ENCODE measurements around the gene TM9SF4.

The TM9SF4 gene

GRCh38 chr20:32132911-32133549 lies 23.5 kb downstream of the TM9SF4 start:
- DNase-seq, result no peak

DNA sequence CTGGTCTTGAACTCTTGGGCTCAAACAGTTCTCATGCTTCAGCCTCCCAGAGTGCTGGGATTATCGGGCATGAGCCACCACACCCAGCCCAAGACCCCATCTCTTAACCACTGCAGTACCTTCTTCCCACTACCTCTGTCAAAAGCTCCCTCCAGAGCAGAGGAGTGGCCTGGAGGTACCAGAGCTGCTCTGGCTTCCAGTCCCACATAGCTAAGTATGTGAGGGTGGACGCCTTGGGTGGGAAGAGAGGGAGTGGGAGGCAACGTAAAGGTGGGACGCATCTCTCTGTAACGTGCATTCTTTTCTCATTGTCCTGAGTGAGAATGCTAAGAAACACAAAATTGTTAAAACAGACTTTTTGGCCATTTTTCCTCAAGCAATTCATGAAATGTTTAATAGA lies 24.5 kb downstream of the TM9SF4 start:
- no peak for DNase-seq

DNA sequence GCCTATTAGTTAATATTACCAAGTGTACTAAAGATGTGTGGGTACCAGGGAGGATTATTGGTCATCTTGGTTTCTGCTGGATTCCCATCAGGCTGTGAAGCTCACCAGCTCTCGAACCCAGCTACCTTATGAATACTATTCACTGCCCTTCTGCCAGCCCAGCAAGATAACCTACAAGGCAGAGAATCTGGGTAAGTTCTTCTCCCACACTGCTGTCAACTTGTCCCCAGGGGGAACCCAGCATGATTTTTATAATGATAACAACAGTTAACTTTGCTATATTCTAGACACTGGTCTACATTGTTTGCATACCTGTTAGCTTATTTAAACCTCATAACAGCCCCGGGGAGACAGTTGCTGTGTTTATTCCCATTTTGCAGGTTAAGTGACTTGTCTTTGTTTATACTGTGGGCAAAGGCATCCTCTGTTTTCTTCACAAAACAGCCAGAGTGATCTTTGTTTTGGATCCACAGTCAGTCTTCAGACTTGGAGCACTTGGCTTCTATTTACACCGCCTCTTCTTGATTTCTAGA lies 26.5 kb downstream of the TM9SF4 start:
- DNase-seq, result no peak

- no peak for DNase-seq
Measured at GRCh38 chr20:32138921-32139320, 29.4 kb downstream of the TM9SF4 start.

DNA sequence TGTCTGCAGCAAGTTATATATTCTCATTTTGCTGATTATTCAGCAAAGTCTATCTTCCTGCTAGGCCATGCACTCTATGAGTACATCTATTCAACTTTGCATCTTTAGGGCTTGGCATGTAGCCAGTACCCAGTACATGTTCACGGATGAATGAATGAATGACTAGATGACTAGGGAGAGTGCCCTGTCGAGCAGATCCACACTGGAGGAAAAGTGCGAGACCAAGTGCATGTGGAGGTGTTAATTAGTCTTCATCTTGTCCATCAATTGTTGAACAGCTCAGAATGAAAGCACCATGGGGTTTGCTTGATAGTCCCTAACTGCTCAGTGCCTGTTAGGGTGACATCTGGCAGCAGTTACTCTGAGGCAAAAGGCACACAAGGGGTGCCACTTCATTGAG lies 30.4 kb downstream of the TM9SF4 start:
- no peak for DNase-seq

DNA sequence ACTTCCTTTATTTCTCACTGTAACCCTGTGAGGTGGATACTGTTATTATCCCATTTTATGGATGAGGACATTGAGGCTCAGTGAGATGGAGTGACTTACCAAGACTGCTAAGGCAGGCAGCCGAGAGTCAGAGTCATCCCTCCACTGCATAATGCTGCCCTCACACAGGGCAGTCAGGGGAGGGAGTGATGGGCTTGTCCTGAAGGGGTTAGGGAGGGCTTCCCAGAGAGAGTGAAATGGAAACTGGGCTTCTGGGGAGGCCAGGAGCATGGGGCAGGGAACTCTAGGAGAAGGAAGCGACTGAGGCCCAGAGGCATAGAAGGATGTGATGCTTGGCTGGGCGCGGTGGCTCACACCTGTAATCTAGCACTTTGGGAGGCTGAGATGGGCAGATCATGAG lies 31.1 kb downstream of the TM9SF4 start:
- DNase-seq, result no peak

GRCh38 chr20:32141465-32141980 lies 32.0 kb downstream of the TM9SF4 start:
- DNase-seq, result no peak

DNA sequence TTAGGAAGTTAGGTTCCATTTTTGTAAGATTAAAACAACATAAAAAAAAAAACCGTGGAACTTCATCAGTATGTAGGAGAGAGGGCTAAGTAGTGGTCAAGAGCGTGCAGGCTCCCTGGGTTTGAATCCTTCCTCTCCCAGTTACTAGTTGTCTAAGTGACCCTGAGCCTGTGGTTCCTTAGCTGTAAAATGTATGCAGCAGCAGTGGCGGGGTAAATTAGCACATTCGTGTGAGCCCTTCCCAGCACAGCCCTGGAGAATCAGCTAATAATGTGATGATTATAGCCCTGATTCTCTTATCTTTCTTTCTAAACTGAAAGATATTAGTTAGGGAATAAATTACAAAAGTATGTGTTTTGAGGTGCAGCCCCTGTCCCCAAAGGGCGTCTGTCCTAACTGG lies 32.6 kb downstream of the TM9SF4 start:
- DNase-seq, result no peak

DNA sequence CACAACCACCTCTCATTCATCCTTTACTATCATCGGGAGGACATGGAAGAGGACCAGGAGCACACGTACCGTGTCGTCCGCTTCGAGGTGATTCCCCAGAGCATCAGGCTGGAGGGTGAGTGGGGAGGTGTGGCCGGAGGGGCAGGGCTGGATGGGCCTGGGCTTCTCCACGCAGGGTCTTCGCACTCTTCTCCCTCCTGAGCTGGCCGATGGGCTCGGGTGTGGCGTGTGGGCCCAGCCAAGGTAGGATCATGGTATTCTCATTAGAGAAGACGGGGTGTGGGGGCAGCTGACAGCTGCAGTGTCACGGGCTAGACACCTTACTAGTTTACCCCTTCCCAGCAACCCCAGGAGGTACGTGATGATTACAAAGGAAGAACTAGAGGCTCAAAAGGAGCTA lies 33.5 kb downstream of the TM9SF4 start:
- no peak for DNase-seq

GRCh38 chr20:32144898-32145662 lies 35.6 kb downstream of the TM9SF4 start:
- no peak for DNase-seq

- no peak for DNase-seq
Measured at GRCh38 chr20:32149566-32150170, 40.2 kb downstream of the TM9SF4 start.

DNA sequence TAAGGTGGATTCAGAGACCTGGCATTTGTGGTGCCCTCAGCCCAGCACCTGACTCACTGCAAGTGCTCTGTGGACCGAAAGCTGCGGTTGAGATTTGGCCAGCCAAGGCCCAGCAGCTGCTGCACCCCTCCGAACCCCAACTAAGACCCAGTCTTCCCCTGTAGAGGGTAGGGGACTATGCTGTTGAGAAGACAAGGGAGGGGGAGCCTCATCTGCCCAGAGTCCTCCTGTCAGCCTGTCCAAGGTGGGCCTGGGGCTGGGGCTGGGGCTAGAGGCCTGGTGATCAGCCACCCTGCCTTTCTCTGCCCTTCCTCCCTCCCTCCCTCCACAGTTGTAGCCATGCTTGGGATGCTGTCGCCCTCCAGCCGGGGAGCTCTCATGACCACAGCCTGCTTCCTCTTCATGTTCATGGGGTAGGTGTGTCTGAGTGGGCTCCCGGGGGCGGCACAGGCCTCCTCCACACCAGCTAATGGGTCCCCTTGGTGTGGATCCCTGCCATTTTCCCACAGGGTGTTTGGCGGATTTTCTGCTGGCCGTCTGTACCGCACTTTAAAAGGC lies 40.9 kb downstream of the TM9SF4 start:
- no peak for DNase-seq

DNA sequence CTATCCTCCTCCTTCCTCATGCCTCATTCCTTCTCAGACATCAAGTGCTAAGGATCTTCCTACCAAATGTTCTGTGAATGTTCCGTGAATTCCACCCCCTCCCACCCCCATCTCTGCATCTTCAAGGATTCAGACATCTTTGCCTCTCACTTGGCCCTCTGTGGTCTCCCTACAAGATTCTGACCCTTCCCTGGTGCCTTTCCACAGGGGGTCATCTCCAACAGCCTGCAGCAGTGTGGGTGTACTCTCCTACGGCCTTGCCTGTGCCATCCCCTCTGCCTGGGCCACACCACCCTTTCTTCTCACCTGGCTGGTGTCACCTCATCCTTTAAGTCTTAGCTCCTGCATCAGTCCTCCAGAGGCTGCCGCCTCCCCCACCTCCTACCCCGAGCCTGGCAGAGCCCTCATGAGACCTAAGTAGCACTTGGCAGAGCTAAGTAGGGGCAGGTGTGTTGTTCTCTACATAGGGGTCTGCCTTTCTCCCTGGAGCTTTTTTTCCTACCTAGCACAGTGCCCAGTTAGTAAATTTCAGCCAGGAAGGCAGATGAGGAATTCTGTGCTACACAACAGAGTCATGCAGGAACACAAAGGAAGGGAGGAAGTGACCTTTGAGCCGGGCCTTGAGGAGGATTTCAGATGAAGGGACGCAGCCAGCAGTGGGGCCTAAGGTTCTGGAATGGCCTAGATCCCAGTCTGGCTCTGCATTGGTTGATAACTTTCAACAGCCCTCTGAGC lies 43.1 kb downstream of the TM9SF4 start:
- DNase-seq, result no peak

DNA sequence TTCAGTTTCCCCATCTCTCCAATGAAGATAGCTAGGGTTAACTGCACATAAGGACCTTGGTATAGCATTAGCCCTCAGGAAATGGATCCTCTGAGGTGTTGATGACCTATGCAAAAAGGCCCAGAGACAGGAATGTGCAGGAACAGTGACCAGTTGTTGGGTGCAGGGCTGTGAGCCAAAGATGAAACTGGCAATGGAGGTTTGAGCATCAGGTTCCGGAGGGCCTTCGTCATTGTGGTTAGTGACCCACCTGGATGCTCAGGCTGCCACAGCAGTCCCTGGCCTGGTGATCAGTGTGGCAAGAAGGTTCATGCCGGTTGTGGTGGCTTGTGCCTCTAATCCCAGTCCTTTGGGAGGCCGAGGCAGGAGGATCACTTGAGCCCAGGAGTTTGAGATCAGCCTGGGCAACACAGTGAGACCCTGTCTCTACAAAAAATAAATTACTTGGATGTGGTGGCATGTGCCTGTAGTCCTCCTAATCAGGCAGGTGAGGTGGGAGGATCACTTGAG lies 43.7 kb downstream of the TM9SF4 start:
- DNase-seq, result no peak

DNA sequence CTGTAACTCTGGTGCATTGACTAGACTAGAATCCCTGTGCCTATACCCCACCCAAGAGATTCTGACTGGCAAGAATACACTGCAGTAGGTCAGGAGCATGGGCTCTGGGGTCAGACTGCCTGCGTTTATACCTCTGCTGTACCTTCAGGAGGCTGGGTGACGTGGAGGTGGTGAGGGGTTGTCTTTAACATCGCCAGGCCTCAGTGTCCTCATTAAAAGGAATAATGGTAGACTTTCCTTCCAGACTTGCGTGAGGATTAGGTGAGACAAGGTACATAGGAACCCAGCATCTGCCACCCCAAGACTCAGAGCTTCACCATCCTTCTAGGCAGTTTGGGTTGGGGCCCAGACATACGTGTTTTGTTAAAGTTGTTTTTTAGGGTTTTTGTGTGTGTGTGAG lies 44.3 kb downstream of the TM9SF4 start:
- no peak for DNase-seq

- DNase-seq, result peak; percentile 25
Measured at GRCh38 chr20:32155017-32155981, 45.8 kb downstream of the TM9SF4 start.

GRCh38 chr20:32157611-32158010 lies 48.1 kb downstream of the TM9SF4 start:
- no peak for DNase-seq

GRCh38 chr20:32158351-32158750 lies 48.8 kb downstream of the TM9SF4 start:
- DNase-seq, result no peak

DNA sequence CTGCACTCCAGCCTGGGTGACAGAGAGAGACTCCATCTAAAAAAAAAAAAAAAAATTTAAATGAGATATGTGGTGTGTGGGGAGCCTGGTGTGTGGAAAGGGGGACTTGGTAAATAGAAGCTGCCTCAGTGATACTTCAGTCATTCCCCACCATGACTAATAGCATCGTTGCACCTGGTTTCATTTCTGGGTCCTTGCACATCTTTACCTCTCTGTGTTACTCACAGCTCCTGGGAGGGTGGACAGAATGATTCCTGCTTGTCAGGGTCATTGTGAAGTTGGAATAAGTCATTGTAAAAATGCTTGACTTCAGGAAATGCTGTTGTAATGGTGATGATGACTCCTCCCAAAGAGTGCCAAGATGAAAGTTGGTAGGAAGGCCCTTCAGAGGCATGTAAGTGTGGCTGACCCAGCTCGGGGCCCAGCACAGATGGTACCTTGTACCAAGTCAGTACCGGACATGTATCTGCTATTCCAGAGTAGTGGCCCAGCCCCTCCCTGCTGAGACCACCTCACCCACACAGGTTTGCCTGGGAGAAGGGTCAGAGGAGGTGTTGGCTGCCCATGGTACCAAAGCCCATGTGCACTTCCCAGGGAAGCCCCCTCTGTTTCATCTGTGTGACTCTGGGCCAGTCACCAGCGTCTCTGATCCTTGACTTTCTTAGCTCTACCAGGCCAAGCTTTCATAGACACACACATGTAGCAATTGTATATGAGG lies 49.6 kb downstream of the TM9SF4 start:
- no peak for DNase-seq

GRCh38 chr20:32159766-32160221 lies 50.3 kb downstream of the TM9SF4 start:
- no peak for DNase-seq

Data from activated CD8-positive, alpha-beta memory T cell treated with anti-CD3 and anti-CD28 coated beads, Interleukin-2, amount 50 U/mL, for 4 hours (primary cell).